HuH-7 (cell line): ENCODE data around the gene NBPF4.
"Not testable (repeated sequence)": the region's sequence is repeated elsewhere in the genome, so short reads cannot be mapped to it uniquely, and the experiment has no call there.

Experiments
- DNase-seq: peaks from one replicate; pipeline ENCODE4 v3.0.0; 2011; ENCODE audit warnings: low spot score

NBPF4 gene

GRCh38 chr1:108211014-108211413 is 32.9 kb downstream of the NBPF4 start:
- DNase-seq = no peak

- no peak for DNase-seq
Measured at GRCh38 chr1:108209456-108210108, 34.3 kb downstream of the NBPF4 start.

GRCh38 chr1:108208724-108209446 is 35.0 kb downstream of the NBPF4 start:
- no peak for DNase-seq

- DNase-seq = not testable (repeated sequence)
Measured at GRCh38 chr1:108203582-108203981, 40.3 kb downstream of the NBPF4 start.

- no peak for DNase-seq
Measured at GRCh38 chr1:108201687-108202086, 42.2 kb downstream of the NBPF4 start.

- peak; percentile 12 for DNase-seq
Measured at GRCh38 chr1:108200687-108201051, 43.2 kb downstream of the NBPF4 start.

GRCh38 chr1:108199781-108200686 is 43.8 kb downstream of the NBPF4 start, which contains the start of gene SLC25A24:
Gene SLC25A24 (minus strand): TSS chr1:108200343. CDS start chr1:108200138, 205 bp downstream.
- peak; percentile 81 for DNase-seq

- DNase-seq = peak; percentile 10
Measured at GRCh38 chr1:108199201-108199691, 44.6 kb downstream of the NBPF4 start.

GRCh38 chr1:108194051-108194450 is 49.8 kb downstream of the NBPF4 start:
- no peak for DNase-seq

- no peak for DNase-seq
Measured at GRCh38 chr1:108193333-108193732, 50.5 kb downstream of the NBPF4 start.

GRCh38 chr1:108192581-108192980 is 51.3 kb downstream of the NBPF4 start:
- DNase-seq = no peak

GRCh38 chr1:108190686-108191416 is 53.0 kb downstream of the NBPF4 start:
- no peak for DNase-seq

GRCh38 chr1:108190001-108190634 is 53.8 kb downstream of the NBPF4 start:
- DNase-seq = no peak

- no peak for DNase-seq
Measured at GRCh38 chr1:108188801-108189200, 55.1 kb downstream of the NBPF4 start.

- DNase-seq = no peak
Measured at GRCh38 chr1:108182959-108183700, 60.7 kb downstream of the NBPF4 start.

- no peak for DNase-seq
Measured at GRCh38 chr1:108179018-108179417, 64.9 kb downstream of the NBPF4 start.
